ENCODE results near the gene YJU2. TPM values are rescaled to one million over a fixed set of nuclear protein-coding genes. Genes with fewer than 3 reads are reported as not detected.
"Not testable (repeated sequence)": the region's sequence is repeated elsewhere in the genome, so short reads cannot be mapped to it uniquely, and the experiment has no call there.

Gene YJU2
- total and polyA plus RNA-seq, 2 of the 13 experiments (the other 11 are each of a cell fraction or from before 2014, with no cell fraction given): 9.3 to 17.9 TPM

- H3K36me3 ChIP-seq (replicated peaks in 1 of 2; ENCODE audit: control insufficient read depth in 1 of 2, insufficient read depth in 2 of 2, low read length in 2 of 2): peaks cover 3 to 6% of the 10 kb centered on the region in 2 experiments; a peak in 2 of 5 replicates
- DNase-seq (ENCODE audit: low spot score): no peak
- ATAC-seq: no peak
- no peak overlapping the region for H3K9ac ChIP-seq (ENCODE audit: insufficient read depth, low read depth, low read length)
- intact Hi-C loops (cut with micrococcal nuclease; ENCODE audit: unreplicated experiment): no loop called here
- no peak overlapping the region for H3K4me3 ChIP-seq (replicated peaks in 1 of 3; ENCODE audit: insufficient read depth in 1 of 3, low read depth in 2 of 3, low read length in 3 of 3)
- no peak overlapping the region for H2AFZ ChIP-seq (ENCODE audit: low read length)
- no peak overlapping the region for H3K4me2 ChIP-seq (ENCODE audit: low read depth, low read length)
- in situ Hi-C loops (cut with HindIII; ENCODE audit: extremely low pct_ligation_motif_present, low pct_unique_long_range_greater_than_20kb): no loop called here
- peaks cover 0 to 11% of the 10 kb centered on the region in 2 experiments; a peak in 3 of 5 replicates for H3K27me3 ChIP-seq (ENCODE audit: control insufficient read depth in 1 of 2, insufficient read depth in 2 of 2, low read length in 2 of 2)
- ChIA-PET POLR2A (no interaction called here), CTCF (ENCODE audit: low intra/inter-chr PET ratio, low total read pairs) (no interaction called here)
- BruUV-seq (replicated peaks): no TSS peak
- no peaks in the 10 kb centered on the region for H3K9me3 ChIP-seq (ENCODE audit: low read length)
- peaks cover 20% of the 10 kb centered on the region for H3K4me1 ChIP-seq (ENCODE audit: insufficient read depth, low read length)
- H3K27ac ChIP-seq (ENCODE audit: extremely low read length, insufficient read depth, low read length): no peak overlapping the region
- TF ChIP-seq ZKSCAN5 (CRISPR knock-in tag; IDR thresholded peaks at IDR 0.05) (no peak), ZNF547 (CRISPR knock-in tag; IDR thresholded peaks at IDR 0.05) (no peak), TRIM22 (IDR thresholded peaks at IDR 0.05) (no peak), ZMYM3 (CRISPR knock-in tag; IDR thresholded peaks at IDR 0.05) (no peak), HOXA3 (CRISPR knock-in tag; IDR thresholded peaks at IDR 0.05) (no peak), ZNF782 (CRISPR knock-in tag; IDR thresholded peaks at IDR 0.05; ENCODE audit: borderline replicate concordance) (no peak), SAFB2 (CRISPR knock-in tag; IDR thresholded peaks at IDR 0.05; ENCODE audit: borderline replicate concordance, low read depth) (no peak), ZBTB43 (CRISPR knock-in tag; conservative IDR thresholded peaks at IDR 0.05) (no peak), RNF2 (conservative IDR thresholded peaks at IDR 0.05; ENCODE audit: low read depth) (no peak), TFDP1 (CRISPR knock-in tag; IDR thresholded peaks at IDR 0.05; ENCODE audit: borderline replicate concordance) (no peak), NCOA2 (CRISPR knock-in tag; IDR thresholded peaks at IDR 0.05) (no peak), ZNF3 (CRISPR knock-in tag; IDR thresholded peaks at IDR 0.05) (no peak), PLRG1 (conservative IDR thresholded peaks at IDR 0.05) (no peak), JDP2 (CRISPR knock-in tag; IDR thresholded peaks at IDR 0.05; ENCODE audit: borderline replicate concordance) (no peak), ZNF543 (CRISPR knock-in tag; IDR thresholded peaks at IDR 0.05) (no peak)
- TF ChIP-seq, protein P1, sequence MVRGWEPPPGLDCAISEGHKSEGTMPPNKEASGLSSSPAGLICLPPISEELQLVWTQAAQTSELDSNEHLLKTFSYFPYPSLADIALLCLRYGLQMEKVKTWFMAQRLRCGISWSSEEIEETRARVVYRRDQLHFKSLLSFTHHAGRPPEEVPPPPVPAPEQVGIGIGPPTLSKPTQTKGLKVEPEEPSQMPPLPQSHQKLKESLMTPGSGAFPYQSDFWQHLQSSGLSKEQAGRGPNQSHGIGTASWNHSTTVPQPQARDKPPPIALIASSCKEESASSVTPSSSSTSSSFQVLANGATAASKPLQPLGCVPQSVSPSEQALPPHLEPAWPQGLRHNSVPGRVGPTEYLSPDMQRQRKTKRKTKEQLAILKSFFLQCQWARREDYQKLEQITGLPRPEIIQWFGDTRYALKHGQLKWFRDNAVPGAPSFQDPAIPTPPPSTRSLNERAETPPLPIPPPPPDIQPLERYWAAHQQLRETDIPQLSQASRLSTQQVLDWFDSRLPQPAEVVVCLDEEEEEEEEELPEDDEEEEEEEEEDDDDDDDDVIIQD (CRISPR knock-in tag; IDR thresholded peaks at IDR 0.05; ENCODE audit: low read depth): no peak
- no peaks in the 10 kb centered on the region for H4K20me1 ChIP-seq (ENCODE audit: insufficient read depth, low read length)
- WGBS (ENCODE audit: low lambda C conversion rate): 90% methylated on average over 10 of the region's 10 CpGs
- FAIRE-seq: no peak
- H3K79me2 ChIP-seq (ENCODE audit: insufficient read depth, low read length): no peaks in the 10 kb centered on the region
Measured at GRCh38 chr19:4272894-4273293, 26.0 kb downstream of the YJU2 start.

GRCh38 chr19:4274321-4274686 lies 27.4 kb downstream of the YJU2 start:
- in situ Hi-C loops (cut with HindIII; ENCODE audit: extremely low pct_ligation_motif_present, low pct_unique_long_range_greater_than_20kb); H3K36me3 ChIP-seq (replicated peaks in 1 of 2; ENCODE audit: control insufficient read depth in 1 of 2, insufficient read depth in 2 of 2, low read length in 2 of 2); BruUV-seq (replicated peaks); DNase-seq (ENCODE audit: low spot score); H3K4me3 ChIP-seq (replicated peaks in 1 of 3; ENCODE audit: insufficient read depth in 1 of 3, low read depth in 2 of 3, low read length in 3 of 3); intact Hi-C loops (cut with micrococcal nuclease; ENCODE audit: unreplicated experiment); H3K9ac ChIP-seq (ENCODE audit: insufficient read depth, low read depth, low read length); ATAC-seq; H3K4me1 ChIP-seq (ENCODE audit: insufficient read depth, low read length); H2AFZ ChIP-seq (ENCODE audit: low read length); H4K20me1 ChIP-seq (ENCODE audit: insufficient read depth, low read length); H3K9me3 ChIP-seq (ENCODE audit: low read length); FAIRE-seq; H3K4me2 ChIP-seq (ENCODE audit: low read depth, low read length); H3K27ac ChIP-seq (ENCODE audit: extremely low read length, insufficient read depth, low read length); H3K79me2 ChIP-seq (ENCODE audit: insufficient read depth, low read length); CTCF ChIA-PET (ENCODE audit: low intra/inter-chr PET ratio, low total read pairs): not testable (repeated sequence)
- peaks cover 0 to 20% of the 10 kb centered on the region in 2 experiments for H3K27me3 ChIP-seq (ENCODE audit: control insufficient read depth in 1 of 2, insufficient read depth in 2 of 2, low read length in 2 of 2)
- POLR2A ChIA-PET: interaction anchor here (0.6 kb wide), 1 partner anchor 18 kb away, joined by 3 read pairs; no protein-coding TSS in a partner anchor
- WGBS (ENCODE audit: low lambda C conversion rate): 79% methylated on average over 6 of the region's 6 CpGs
